Activated B cell treated with CpG ODN at 0.5 μM for 24 hours (primary cell): ENCODE data around the gene ENDOU. TPM values are rescaled to one million over a fixed set of nuclear protein-coding genes. Genes with fewer than 3 reads are reported as not detected.

Source experiments
- ATAC-seq: fragments of 200-7000 bp; cut with Tn5 transposase; one replicate; pipeline ENCODE4 v1.10.0; 2021; ENCODE audit warnings: low read depth, mild to moderate bottlenecking, moderate library complexity
- CTCF ChIA-PET: fragments of 350-600 bp; sonication (Branson Sonifier 250); formaldehyde crosslinking; loops from one replicate; lab custom pipeline; 2021; ENCODE audit warnings: antibody characterized with exemption; lab: Charles Lee
- POLR2A ChIA-PET: fragments of 350-600 bp; sonication (Branson Sonifier 250); formaldehyde crosslinking; loops from one replicate; lab custom pipeline; 2021; ENCODE audit warnings: antibody characterized with exemption; lab: Charles Lee
- DNase-seq: peaks from one replicate; pipeline ENCODE4 v3.0.0; 2022
- H3K27ac Mint-ChIP-seq: one replicate; pipeline ENCODE4 v1.8.0; 2020; ENCODE audit warnings: mixed read lengths
- H3K27me3 Mint-ChIP-seq: one replicate; pipeline ENCODE4 v1.8.0; 2021; ENCODE audit warnings: mixed read lengths
- H3K36me3 Mint-ChIP-seq: one replicate; pipeline ENCODE4 v1.8.0; 2021; ENCODE audit warnings: low read depth, mixed read lengths
- H3K4me1 Mint-ChIP-seq: one replicate; pipeline ENCODE4 v1.8.0; 2021; ENCODE audit warnings: mixed read lengths
- H3K4me3 Mint-ChIP-seq: one replicate; pipeline ENCODE4 v1.8.0; 2020; ENCODE audit warnings: mild to moderate bottlenecking, mixed read lengths
- H3K9me3 Mint-ChIP-seq: one replicate; pipeline ENCODE4 v1.8.0; 2020; ENCODE audit warnings: mixed read lengths
- CTCF ChIP-seq: fragments of 200-600 bp; IDR thresholded peaks from one replicate; pipeline ENCODE4 v1.8.0; 2022; ENCODE audit warnings: antibody characterized with exemption, mild to moderate bottlenecking
- intact Hi-C: fragments of 100-400 bp; cut with micrococcal nuclease; formaldehyde crosslinking; loops from one replicate; pipeline ENCODE4 v1.15.1; 2024
- total RNA-seq: library from RNA; stranded (reverse); gene quantifications from 2 replicates; pipeline ENCODE4 v1.2.3, GENCODE V29; 2022

ENDOU gene
- total RNA-seq, 1 donor from 2014 or later = 0.24 TPM

GRCh38 chr12:47707905-47708543 is 17.3 kb downstream of the ENDOU start:
- DNase-seq (no peak), ATAC-seq (no peak)
- Mint-ChIP-seq H3K27me3 (no peaks in the 10 kb centered on the region), H3K4me3 (peak overlapping the region; percentile 47), H3K4me1 (peaks cover 72% of the 10 kb centered on the region), H3K27ac (peak overlapping the region; percentile 72), H3K36me3 (peaks cover 10% of the 10 kb centered on the region), H3K9me3 (no peaks in the 10 kb centered on the region)
- intact Hi-C loops = loop anchor here (2.0 to 10.0 kb wide), 10 partner anchors 19 to 1981 kb away; partner anchors contain the start of genes AMIGO2, ARID2, PCED1B and SCAF11
- TF ChIP-seq CTCF = no peak
- POLR2A ChIA-PET = interaction anchor here (0.6 to 3.4 kb wide), 4 partner anchors 33 to 395 kb away, joined by 3 to 30 read pairs (median 4); no protein-coding TSS in a partner anchor
- CTCF ChIA-PET = interaction anchor here (1.1 to 3.5 kb wide), 3 partner anchors 35 to 131 kb away, joined by 3 to 16 read pairs (median 14); no protein-coding TSS in a partner anchor

- H3K4me3 Mint-ChIP-seq = peak overlapping the region; percentile 42
- H3K27ac Mint-ChIP-seq = peak overlapping the region; percentile 72
- no peaks in the 10 kb centered on the region for H3K27me3 Mint-ChIP-seq
- H3K4me1 Mint-ChIP-seq = peaks cover 75% of the 10 kb centered on the region
- ChIA-PET POLR2A (interaction anchor here (0.6 to 3.4 kb wide), 8 partner anchors 9 to 1015 kb away, joined by 3 to 30 read pairs (median 5); partner anchors contain the start of gene SLC48A1), CTCF (interaction anchor here (0.8 to 3.5 kb wide), 5 partner anchors 10 to 131 kb away, joined by 3 to 16 read pairs (median 3); no protein-coding TSS in a partner anchor)
- H3K36me3 Mint-ChIP-seq = peaks cover 12% of the 10 kb centered on the region
- DNase-seq (no peak), ATAC-seq (no peak)
- H3K9me3 Mint-ChIP-seq = no peaks in the 10 kb centered on the region
- TF ChIP-seq CTCF = no peak
- intact Hi-C loops = loop anchor here (2.0 to 10.0 kb wide), 9 partner anchors 33 to 1980 kb away; partner anchors contain the start of genes AMIGO2, ARID2, PCED1B and SCAF11
Measured at GRCh38 chr12:47707355-47707754, 17.9 kb downstream of the ENDOU start.

GRCh38 chr12:47705566-47706425 is 19.5 kb downstream of the ENDOU start, which contains the start of gene RPAP3:
Gene RPAP3 (minus strand): TSS chr12:47706030. CDS start chr12:47702840, 3,190 bp downstream.
- CTCF ChIA-PET = interaction anchor here (0.7 to 3.5 kb wide), 11 partner anchors 8 to 673 kb away, joined by 3 to 16 read pairs (median 4); partner anchors contain the start of gene SLC48A1
- Mint-ChIP-seq H3K36me3 (peaks cover 23% of the 10 kb centered on the region), H3K4me1 (peaks cover 76% of the 10 kb centered on the region), H3K27ac (peak within 1 kb of the TSS; percentile 98), H3K27me3 (no peaks in the 10 kb centered on the region), H3K9me3 (no peaks in the 10 kb centered on the region), H3K4me3 (peak within 1 kb of the TSS; percentile 97)
- ATAC-seq = peak; percentile 90
- no peak for TF ChIP-seq CTCF
- POLR2A ChIA-PET = interaction anchor here (0.6 to 3.4 kb wide), 22 partner anchors 9 to 1716 kb away, joined by 3 to 30 read pairs (median 5); partner anchors contain the start of genes ENDOU, HDAC7, RAPGEF3 and SLC48A1
- intact Hi-C loops = loop anchor here (1.0 to 10.0 kb wide), 15 partner anchors 35 to 1978 kb away; partner anchors contain the start of genes AMIGO2, ARID2, PCED1B and SCAF11
- DNase-seq = peak; percentile 96

GRCh38 chr12:47705229-47705565 is 20.1 kb downstream of the ENDOU start:
- Mint-ChIP-seq H3K27me3 (no peaks in the 10 kb centered on the region), H3K4me3 (peak overlapping the region; percentile 97), H3K9me3 (no peaks in the 10 kb centered on the region), H3K27ac (peak overlapping the region; percentile 98), H3K36me3 (peaks cover 29% of the 10 kb centered on the region), H3K4me1 (peaks cover 70% of the 10 kb centered on the region)
- ChIA-PET POLR2A (interaction anchor here (1.3 to 3.4 kb wide), 4 partner anchors 35 to 127 kb away, joined by 3 to 30 read pairs (median 8); partner anchors contain the start of gene RAPGEF3), CTCF (interaction anchor here (1.6 to 3.5 kb wide), 4 partner anchors 36 to 131 kb away, joined by 4 to 16 read pairs (median 6); partner anchors contain the start of gene SLC48A1)
- ATAC-seq (no peak), DNase-seq (no peak)
- intact Hi-C loops = loop anchor here (5.0 to 10.0 kb wide), 8 partner anchors 398 to 1978 kb away; partner anchors contain the start of genes AMIGO2, ARID2, PCED1B and SCAF11
- TF ChIP-seq CTCF = no peak
